ENCODE data around the gene NTSR1. TPM values are rescaled to one million over a fixed set of nuclear protein-coding genes. Genes with fewer than 3 reads are reported as not detected.

Gene NTSR1
- total RNA-seq: not detected in 2 replicates

- Mint-ChIP-seq H3K4me3 (no peak within 1 kb of the TSS), H3K27ac (no peak within 1 kb of the TSS), H3K9me3 (no peaks in the 10 kb centered on the region), H3K36me3 (ENCODE audit: low read depth) (no peaks in the 10 kb centered on the region), H3K27me3 (peaks cover 32% of the 10 kb centered on the region), H3K4me1 (peaks cover 4% of the 10 kb centered on the region)
- CTCF ChIA-PET: no interaction called here
- TF ChIP-seq CTCF (IDR thresholded peaks at IDR 0.05): no peak
- intact Hi-C loops (cut with micrococcal nuclease): no loop called here
- POLR2A ChIA-PET: no interaction called here
- no peak for DNase-seq
- ATAC-seq (ENCODE audit: low read depth): no peak
Observed at GRCh38 chr20:62708591-62709536, at the start of gene NTSR1. NTSR1 (plus strand) TSS chr20:62708836; CDS start chr20:62709208, 372 bp downstream.

- no peak for TF ChIP-seq CTCF (IDR thresholded peaks at IDR 0.05)
- DNase-seq: no peak
- no peaks in the 10 kb centered on the region for H3K27me3 Mint-ChIP-seq
- H3K27ac Mint-ChIP-seq: no peak overlapping the region
- no peak overlapping the region for H3K4me3 Mint-ChIP-seq
- ATAC-seq (ENCODE audit: low read depth): no peak
- peaks cover 15% of the 10 kb centered on the region for H3K4me1 Mint-ChIP-seq
- ChIA-PET CTCF (no interaction called here), POLR2A (no interaction called here)
- H3K36me3 Mint-ChIP-seq (ENCODE audit: low read depth): peaks cover 25% of the 10 kb centered on the region
- intact Hi-C loops (cut with micrococcal nuclease): no loop called here
- no peaks in the 10 kb centered on the region for H3K9me3 Mint-ChIP-seq
Observed at GRCh38 chr20:62659488-62660239, 49.0 kb upstream of the NTSR1 start.

GRCh38 chr20:62660240-62660615 lies 48.4 kb upstream of the NTSR1 start:
- peaks cover 29% of the 10 kb centered on the region for H3K36me3 Mint-ChIP-seq (ENCODE audit: low read depth)
- ATAC-seq (ENCODE audit: low read depth) (no peak), DNase-seq (no peak)
- H3K27ac Mint-ChIP-seq: no peak overlapping the region
- no peak for TF ChIP-seq CTCF (IDR thresholded peaks at IDR 0.05)
- H3K4me1 Mint-ChIP-seq: peaks cover 11% of the 10 kb centered on the region
- intact Hi-C loops (cut with micrococcal nuclease): no loop called here
- CTCF ChIA-PET: no interaction called here
- H3K27me3 Mint-ChIP-seq: no peaks in the 10 kb centered on the region
- H3K9me3 Mint-ChIP-seq: no peaks in the 10 kb centered on the region
- POLR2A ChIA-PET: no interaction called here
- H3K4me3 Mint-ChIP-seq: no peak overlapping the region

- no peak for TF ChIP-seq CTCF (IDR thresholded peaks at IDR 0.05)
- DNase-seq: no peak
- CTCF ChIA-PET: no interaction called here
- H3K4me1 Mint-ChIP-seq: peaks cover 7% of the 10 kb centered on the region
- H3K27me3 Mint-ChIP-seq: no peaks in the 10 kb centered on the region
- ATAC-seq (ENCODE audit: low read depth): no peak
- POLR2A ChIA-PET: no interaction called here
- no peak overlapping the region for H3K27ac Mint-ChIP-seq
- H3K36me3 Mint-ChIP-seq (ENCODE audit: low read depth): peaks cover 29% of the 10 kb centered on the region
- no peaks in the 10 kb centered on the region for H3K9me3 Mint-ChIP-seq
- no peak overlapping the region for H3K4me3 Mint-ChIP-seq
- intact Hi-C loops (cut with micrococcal nuclease): no loop called here
Observed at GRCh38 chr20:62660768-62661167, 47.9 kb upstream of the NTSR1 start.

GRCh38 chr20:62661647-62662046 lies 47.0 kb upstream of the NTSR1 start:
- ATAC-seq (ENCODE audit: low read depth): no peak
- Mint-ChIP-seq H3K4me3 (no peak overlapping the region), H3K4me1 (peaks cover 3% of the 10 kb centered on the region), H3K27me3 (no peaks in the 10 kb centered on the region), H3K27ac (no peak overlapping the region), H3K36me3 (ENCODE audit: low read depth) (peaks cover 29% of the 10 kb centered on the region), H3K9me3 (no peaks in the 10 kb centered on the region)
- intact Hi-C loops (cut with micrococcal nuclease): no loop called here
- ChIA-PET CTCF (no interaction called here), POLR2A (interaction anchor here (1.0 kb wide), 1 partner anchor 10 kb away, joined by 3 read pairs; no protein-coding TSS in a partner anchor)
- DNase-seq: no peak
- TF ChIP-seq CTCF (IDR thresholded peaks at IDR 0.05): no peak
